HCT116 (cell line): ENCODE results near the gene IQCH. TPM values are rescaled to one million over a fixed set of nuclear protein-coding genes. Genes with fewer than 3 reads are reported as not detected.

Experiments used
- ATAC-seq: fragments of 200-7000 bp; cut with Tn5 transposase; 2 replicates; pipeline ENCODE4 v1.9.1; 2020; ENCODE audit warnings: mild to moderate bottlenecking, moderate library complexity
- BruUV-seq: library from RNA; stranded (reverse); fragments of 400-500 nt; replicated peaks from 2 replicates; lab custom pipeline; 2021; lab: Mats Ljungman, UMichigan
- CTCF ChIA-PET: fragments of 300-600 bp; sonication (Branson Sonifier 250); formaldehyde crosslinking; loops from one replicate; lab custom pipeline; 2021; ENCODE audit warnings: antibody characterized with exemption; lab: Charles Lee
- POLR2A ChIA-PET: fragments of 300-600, 350-600 bp; sonication (Branson Sonifier 250); formaldehyde crosslinking; loops from one replicate; lab custom pipeline; 2021; ENCODE audit warnings: antibody characterized with exemption; lab: Charles Lee
- RAD21 ChIA-PET, 2 experiments: fragments of 300-600 bp; sonication (Branson Sonifier 250); formaldehyde crosslinking; loops; one replicate each; lab custom pipeline; 2023; ENCODE audit warnings: low total read pairs in 2 of 2; ENCODE audit not compliant: uncharacterized antibody in 2 of 2, unreplicated experiment in 2 of 2, low non-redundant PET in 1 of 2; lab: Charles Lee
- DNase-seq: peaks from one replicate; pipeline ENCODE4 v3.0.0-alpha.2; 2010; ENCODE audit warnings: low read depth, low spot score
- H2AFZ ChIP-seq: fragments of 200-600 bp; shearing (Covaris generic), sonication (generic); 2 replicates; pipeline ENCODE4 v1.6.1; 2017; ENCODE audit warnings: low read depth, mixed run types, mixed read lengths, antibody characterized with exemption, low read length; ENCODE audit not compliant: poor library complexity, severe bottlenecking
- H3K27ac ChIP-seq: 2 replicates; pipeline ENCODE4 v1.5.1; 2012; ENCODE audit warnings: low read depth, low read length
- H3K27me3 ChIP-seq: fragments of 200-600 bp; sonication (generic); 2 replicates; pipeline ENCODE4 v1.6.1; 2016; ENCODE audit warnings: mixed run types, low read length, mixed read lengths; ENCODE audit not compliant: insufficient read depth
- H3K36me3 ChIP-seq, 2 experiments: fragments of 200-500 bp in 1 of 2; fragments of 200-600 bp in 1 of 2; sonication (Bioruptor generic) in 1 of 2; sonication (generic) in 1 of 2; 2 replicates each; pipeline versions ENCODE4 v1.5.1 to v1.6.1; 2014 to 2016; ENCODE audit warnings: low read length in 2 of 2, inconsistent platforms in 1 of 2, mixed read lengths in 1 of 2, mixed run types in 1 of 2; ENCODE audit not compliant: insufficient read depth in 2 of 2, control insufficient read depth in 1 of 2
- H3K4me1 ChIP-seq, 2 experiments: fragments of 200-600 bp in 1 of 2; sonication (generic) in 1 of 2; 2 replicates each; pipeline versions ENCODE4 v1.5.1 to v1.6.1; 2012 to 2017; ENCODE audit warnings: low read length in 2 of 2, inconsistent platforms in 1 of 2, mild to moderate bottlenecking in 1 of 2, mixed read lengths in 1 of 2, mixed run types in 1 of 2, moderate library complexity in 1 of 2; ENCODE audit not compliant: insufficient read depth in 2 of 2, control insufficient read depth in 1 of 2
- H3K4me2 ChIP-seq: fragments of 200-600 bp; sonication (generic); 2 replicates; pipeline ENCODE4 v1.6.1; 2017; ENCODE audit warnings: mixed run types, low read length, mixed read lengths
- H3K4me3 ChIP-seq, 2 experiments: fragments of 200-600 bp in 1 of 2; sonication (generic) in 1 of 2; replicated peaks in 1 of 2; 2 replicates each; pipeline ENCODE4 v1.5.1; 2011 to 2016; ENCODE audit warnings: low read length in 2 of 2, control low read depth in 1 of 2, low read depth in 1 of 2, mild to moderate bottlenecking in 1 of 2, mixed read lengths in 1 of 2, mixed run types in 1 of 2
- H3K79me2 ChIP-seq: fragments of 200-600 bp; sonication (generic); 2 replicates; pipeline ENCODE4 v1.6.1; 2017; ENCODE audit warnings: mild to moderate bottlenecking, mixed run types, low read length, moderate library complexity, mixed read lengths; ENCODE audit not compliant: insufficient read depth
- H3K9ac ChIP-seq: fragments of 200-600 bp; sonication (generic); 2 replicates; pipeline ENCODE4 v1.6.1; 2016; ENCODE audit warnings: low read length, mixed read lengths
- H3K9me2 ChIP-seq: fragments of 200-600 bp; sonication (generic), shearing (Covaris generic); 2 replicates; pipeline ENCODE4 v1.6.1; 2017; ENCODE audit warnings: mixed run types, mild to moderate bottlenecking, moderate library complexity; ENCODE audit not compliant: insufficient read depth
- H3K9me3 ChIP-seq, 2 experiments: fragments of 200-500 bp in 1 of 2; fragments of 200-600 bp in 1 of 2; sonication (Bioruptor generic) in 1 of 2; sonication (generic) in 1 of 2; 2 replicates each; pipeline ENCODE4 v1.6.1; 2014 to 2017; ENCODE audit warnings: low read length in 2 of 2, mixed read lengths in 2 of 2, inconsistent platforms in 1 of 2, low read depth in 1 of 2, mild to moderate bottlenecking in 1 of 2, mixed run types in 1 of 2, moderate library complexity in 1 of 2; ENCODE audit not compliant: control insufficient read depth in 1 of 2, insufficient read depth in 1 of 2
- H4K20me1 ChIP-seq: fragments of 200-600 bp; sonication (generic), shearing (Covaris generic); 2 replicates; pipeline ENCODE4 v1.6.1; 2017; ENCODE audit warnings: mixed run types, mild to moderate bottlenecking, moderate library complexity; ENCODE audit not compliant: insufficient read depth
- CBX3 ChIP-seq: IDR thresholded peaks from 2 replicates; pipeline ENCODE4 v1.6.1; 2012; ENCODE audit warnings: low read depth
- EGR1 ChIP-seq: IDR thresholded peaks from 2 replicates; pipeline ENCODE4 v1.6.1; 2012; ENCODE audit warnings: low read depth
- ELF1 ChIP-seq: IDR thresholded peaks from 2 replicates; pipeline ENCODE4 v1.6.1; 2012; ENCODE audit warnings: low read depth, borderline replicate concordance
- EZH2 ChIP-seq: fragments of 200-600 bp; sonication (generic); IDR thresholded peaks from 2 replicates; pipeline ENCODE4 v1.6.1; 2017; ENCODE audit warnings: antibody characterized with exemption, mixed run types
- JUND ChIP-seq: IDR thresholded peaks from 2 replicates; pipeline ENCODE4 v1.6.1; 2012
- MAX ChIP-seq: IDR thresholded peaks from 2 replicates; pipeline ENCODE4 v1.6.1; 2012
- POLR2AphosphoS5 ChIP-seq: IDR thresholded peaks from 2 replicates; pipeline ENCODE4 v1.6.1; 2011; ENCODE audit warnings: mild to moderate bottlenecking, low read depth, low read length, moderate library complexity
- REST ChIP-seq: IDR thresholded peaks from 2 replicates; pipeline ENCODE4 v1.6.1; 2012; ENCODE audit warnings: low read depth
- SIN3A ChIP-seq: IDR thresholded peaks from 2 replicates; pipeline ENCODE4 v1.6.1; 2012; ENCODE audit warnings: low read depth
- SP1 ChIP-seq: IDR thresholded peaks from 2 replicates; pipeline ENCODE4 v1.6.1; 2012; ENCODE audit warnings: low read depth
- TCF7L2 ChIP-seq: IDR thresholded peaks from 2 replicates; pipeline ENCODE4 v1.7.0; 2011; ENCODE audit warnings: borderline replicate concordance, inconsistent platforms; ENCODE audit not compliant: insufficient read depth, insufficient read length; ENCODE audit errors: extremely low read depth
- YY1 ChIP-seq: IDR thresholded peaks from 2 replicates; pipeline ENCODE4 v1.6.1; 2011; ENCODE audit warnings: low read length, low read depth, moderate library complexity, mild to moderate bottlenecking; ENCODE audit not compliant: insufficient replicate concordance; ENCODE audit errors: extremely low read depth
- ZFX ChIP-seq: fragments of 450-650 bp; IDR thresholded peaks from 2 replicates; pipeline ENCODE4 v1.6.1; 2017
- ZNF274 ChIP-seq: fragments of 200-500 bp; sonication (Bioruptor generic); IDR thresholded peaks from 2 replicates; pipeline ENCODE4 v1.6.1; 2014; ENCODE audit warnings: mild to moderate bottlenecking, low read depth, low read length, inconsistent platforms
- intact Hi-C: fragments of 100-400 bp; cut with micrococcal nuclease; formaldehyde crosslinking; loops from 2 replicates; pipeline ENCODE4 v1.10.0; 2022
- total RNA-seq: library from RNA; stranded (reverse); gene quantifications from one replicate; pipeline ENCODE4 v1.2.1, GENCODE V29; 2021; ENCODE audit not compliant: unreplicated experiment

The IQCH gene
- total RNA-seq, 1 experiment from 2014 or later = 4.6 TPM

- Histone ChIP-seq H3K27ac (no peak overlapping the region), H3K4me2 (no peak overlapping the region), H3K4me1 (no peaks in the 10 kb centered on the region), H3K9ac (no peak overlapping the region), H3K9me3 (no peaks in the 10 kb centered on the region), H3K9me2 (no peaks in the 10 kb centered on the region; the same call in 1 of the 2 replicates), H3K4me3 (no peak overlapping the region), H3K36me3 (no peaks in the 10 kb centered on the region), H2AFZ (no peak overlapping the region), H3K79me2 (no peaks in the 10 kb centered on the region), H4K20me1 (no peaks in the 10 kb centered on the region), H3K27me3 (no peaks in the 10 kb centered on the region)
- POLR2A ChIA-PET = no interaction called here
- intact Hi-C loops = no loop called here
- CTCF ChIA-PET = no interaction called here
- TF ChIP-seq MAX = no peak
- no peak for TF ChIP-seq EGR1
- TF ChIP-seq SP1 = no peak
- no peak for TF ChIP-seq SIN3A
- TF ChIP-seq EZH2 = no peak
- no peak for TF ChIP-seq ZFX
- TF ChIP-seq YY1 = no peak
- no peak for TF ChIP-seq JUND
- ATAC-seq (no peak), DNase-seq (no peak)
- no TSS peak for BruUV-seq
- RAD21 ChIA-PET = no interaction called here
Measured at GRCh38 chr15:67359431-67360079, 105.0 kb downstream of the IQCH start.

DNA sequence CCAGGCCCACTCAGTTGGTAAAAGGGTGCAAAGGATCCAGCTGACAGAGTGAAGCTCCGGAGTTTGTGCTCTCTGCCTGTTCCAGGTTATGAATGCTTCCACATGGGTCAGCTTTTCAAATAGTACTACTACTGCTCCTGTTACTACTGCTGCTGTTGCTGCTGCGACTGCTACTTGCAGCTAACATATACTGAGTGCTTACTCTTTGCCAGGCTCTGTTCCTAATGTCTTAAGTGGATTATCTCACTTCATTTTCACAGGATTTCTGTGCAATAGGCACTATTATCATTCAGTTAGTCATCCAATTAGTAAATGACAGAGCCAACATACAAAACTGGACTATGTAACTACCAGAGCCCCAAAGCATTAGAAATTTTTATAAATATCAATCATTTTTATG is 106.5 kb downstream of the IQCH start:
- no peak for DNase-seq
- Histone ChIP-seq H3K4me1 (no peaks in the 10 kb centered on the region), H3K4me3 (no peak overlapping the region), H3K79me2 (no peaks in the 10 kb centered on the region), H3K9me3 (no peaks in the 10 kb centered on the region), H3K9ac (no peak overlapping the region), H3K27me3 (no peaks in the 10 kb centered on the region), H3K9me2 (no peaks in the 10 kb centered on the region; the same call in 1 of the 2 replicates), H3K4me2 (no peak overlapping the region), H3K27ac (no peak overlapping the region), H3K36me3 (no peaks in the 10 kb centered on the region), H2AFZ (no peak overlapping the region), H4K20me1 (no peaks in the 10 kb centered on the region)
- RAD21 ChIA-PET = no interaction called here
- POLR2A ChIA-PET = no interaction called here
- TF ChIP-seq TCF7L2 (no peak), CBX3 (no peak), ZFX (no peak), JUND (no peak), POLR2AphosphoS5 (no peak), ZNF274 (no peak), REST (no peak), ELF1 (no peak)
- intact Hi-C loops = no loop called here
- CTCF ChIA-PET = no interaction called here
- no TSS peak for BruUV-seq
- ATAC-seq = no peak
